NCI-H345 treated with DMSO at 0.1 percent for 48 hours (cell line): ENCODE measurements around the gene LRRC8D.
A peak's percentile ranks its signal among the peaks of the same experiment; 100 is the strongest.
"Not testable (repeated sequence)": the region's sequence is repeated elsewhere in the genome, so short reads cannot be mapped to it uniquely, and the experiment has no call there.

ENCODE experiments used
- DNase-seq: peaks from one replicate; lab custom pipeline; 2025; ENCODE audit not compliant: unreplicated experiment; lab: John Stamatoyannopoulos, UW

LRRC8D gene

DNA sequence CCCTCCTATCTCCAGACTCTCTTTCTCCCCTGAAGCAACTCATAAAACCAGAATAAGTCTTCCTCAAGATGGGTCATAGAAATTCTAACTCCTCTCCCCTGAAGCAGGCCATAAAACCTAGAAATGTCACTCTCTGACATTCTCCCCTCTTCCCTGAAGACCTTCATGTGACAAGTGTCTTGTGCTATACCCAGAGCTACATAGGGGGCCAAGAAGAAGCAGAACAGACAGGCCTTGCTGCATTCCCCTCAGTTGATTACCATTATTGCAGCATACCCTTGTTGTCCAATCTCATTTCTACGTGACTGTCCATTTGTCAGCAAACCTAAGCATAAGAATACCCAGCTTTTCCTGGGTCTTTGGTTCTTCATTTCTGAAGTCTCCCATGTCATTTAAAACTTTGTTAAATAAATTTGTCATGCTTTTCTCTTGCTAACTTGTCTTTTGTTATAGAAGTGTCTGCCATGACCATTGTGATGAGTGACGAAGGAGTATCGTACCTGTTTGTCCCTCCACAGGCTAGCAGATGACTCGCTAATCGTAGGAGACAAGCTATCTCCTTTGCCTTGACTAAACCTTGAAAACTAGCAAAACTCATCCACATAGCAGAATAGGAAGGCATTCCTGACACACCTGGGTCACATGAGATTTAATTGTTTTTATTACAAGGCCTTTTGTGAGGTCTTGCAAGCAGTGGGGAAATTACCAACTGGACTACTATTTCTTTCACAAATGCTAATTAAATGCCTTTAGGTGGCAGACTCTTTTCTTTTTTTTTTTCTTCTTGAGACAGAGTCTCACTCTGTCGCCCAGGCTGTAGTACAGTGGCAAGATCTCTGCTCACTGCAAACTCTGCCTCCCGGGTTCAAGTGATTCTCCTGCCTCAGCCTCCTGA is 134.7 kb downstream of the LRRC8D start:
- no peak for DNase-seq

DNA sequence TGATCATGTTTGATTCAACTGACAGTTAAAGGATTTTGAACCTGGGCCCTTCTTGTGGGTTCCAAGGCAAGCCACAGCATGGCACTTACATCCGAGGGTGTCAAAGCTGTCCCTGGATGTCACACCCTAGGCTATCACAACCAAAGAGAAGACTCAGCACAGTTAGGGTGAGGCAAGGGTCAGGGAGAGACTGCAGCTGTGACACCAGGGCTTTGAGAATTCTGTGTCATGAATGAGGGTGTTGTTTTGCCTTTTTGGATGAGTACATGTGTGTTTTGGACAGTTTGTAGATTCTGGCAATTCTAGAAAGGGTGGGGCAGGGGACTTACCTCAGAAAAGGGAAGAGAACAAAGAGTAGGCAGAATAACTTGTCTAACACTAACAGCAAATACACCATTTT is 136.3 kb downstream of the LRRC8D start:
- DNase-seq: no peak

DNA sequence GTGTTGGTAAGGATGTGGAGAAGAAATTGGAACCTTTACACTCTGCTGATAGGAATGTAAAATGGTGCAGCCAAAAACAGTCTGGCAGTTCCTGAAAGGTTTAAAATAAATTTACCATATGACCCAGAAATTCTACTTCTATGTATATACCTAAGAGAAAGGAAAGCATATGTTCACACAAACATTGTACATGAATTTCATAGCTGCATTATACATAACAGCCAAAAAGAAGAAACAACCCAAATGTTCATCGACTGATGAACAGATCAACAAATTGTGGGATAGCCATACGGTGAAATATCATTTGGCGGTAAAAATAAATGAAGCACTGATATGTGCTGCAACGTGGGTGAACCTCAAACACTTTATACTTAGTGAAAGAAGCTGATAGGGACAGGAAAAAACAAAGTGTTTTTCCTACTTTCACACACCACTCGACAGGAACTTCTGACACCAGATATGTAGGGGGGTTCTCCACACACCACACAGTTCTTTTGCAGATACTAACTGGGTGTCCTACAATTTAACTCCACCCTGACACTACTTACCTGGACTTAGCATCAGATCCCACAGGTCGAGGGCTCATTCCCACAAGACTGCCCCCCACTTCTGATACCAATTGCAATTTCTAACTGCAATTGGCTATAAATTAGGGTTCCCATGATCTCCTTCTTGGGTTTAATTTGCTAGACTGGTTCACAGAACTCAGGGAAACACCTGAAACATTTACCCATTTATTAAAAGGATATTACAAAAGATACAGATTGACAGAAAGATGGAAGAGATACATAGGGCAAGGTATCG is 138.2 kb downstream of the LRRC8D start:
- no peak for DNase-seq

DNA sequence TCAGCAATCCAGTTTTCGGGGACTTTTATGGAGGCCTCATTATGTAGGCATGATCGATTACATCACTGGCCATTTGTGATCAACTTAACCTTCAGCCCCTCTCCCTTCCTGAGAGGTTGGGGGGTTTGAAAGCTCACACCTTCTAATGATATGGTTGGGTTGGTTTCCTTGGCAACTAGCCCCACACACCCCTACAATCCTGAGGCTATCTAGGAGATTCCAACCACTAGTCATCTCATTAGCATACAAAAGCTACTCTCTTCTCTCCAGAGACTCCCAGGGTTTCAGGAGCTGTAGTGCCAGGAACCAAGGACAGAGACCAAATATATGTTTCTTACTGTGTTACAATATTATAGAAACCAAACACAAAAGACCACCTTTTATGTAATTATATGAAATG is 138.9 kb downstream of the LRRC8D start:
- DNase-seq: no peak

DNA sequence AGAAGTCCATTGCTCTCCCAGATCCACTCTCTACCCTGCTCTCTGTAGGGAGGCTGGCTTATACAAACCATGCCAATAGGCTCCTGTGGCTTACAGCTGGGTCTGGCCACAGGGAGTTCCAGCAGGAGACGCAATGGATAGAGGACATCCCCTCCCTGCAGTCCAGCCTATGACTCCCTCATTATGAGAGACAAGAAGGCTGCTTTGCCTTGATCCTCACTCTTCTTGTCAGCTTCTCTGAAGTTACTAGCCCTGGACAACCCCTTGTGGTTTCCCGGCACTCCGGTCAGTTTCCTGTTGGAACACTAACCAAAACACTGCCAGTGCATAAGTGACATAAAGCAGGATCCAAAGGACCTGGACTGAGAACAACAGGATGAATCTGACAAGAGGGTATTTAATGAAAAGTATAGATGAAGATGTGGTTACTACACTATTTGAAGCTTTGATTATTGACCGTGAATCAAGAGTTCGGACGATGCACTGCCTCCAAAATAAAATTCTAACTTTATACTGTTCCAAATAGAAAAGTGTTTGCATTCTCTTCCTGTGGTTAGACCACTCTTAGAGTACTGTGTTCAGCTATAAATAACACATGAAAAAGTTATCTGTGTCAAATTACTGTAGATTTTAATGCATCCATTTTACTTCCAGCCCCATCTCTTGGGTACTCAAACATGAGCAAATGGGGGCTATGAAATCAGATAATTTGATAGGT is 141.4 kb downstream of the LRRC8D start:
- no peak for DNase-seq

DNA sequence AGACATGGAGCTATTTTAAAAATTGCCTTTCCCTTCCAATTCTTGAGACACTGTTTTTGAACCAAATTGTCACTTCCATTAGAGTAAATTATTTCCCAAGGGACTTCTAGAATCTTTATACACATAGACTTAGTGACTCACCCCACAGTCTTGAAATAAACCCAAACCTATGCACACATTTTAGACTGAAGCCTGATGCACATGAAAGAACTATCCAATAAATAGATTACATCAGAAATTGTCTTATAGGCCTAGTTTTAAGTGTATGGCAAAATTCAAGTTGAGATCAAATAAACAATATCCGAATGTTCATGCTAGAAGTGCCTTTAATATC is 141.9 kb downstream of the LRRC8D start:
- DNase-seq: no peak

DNA sequence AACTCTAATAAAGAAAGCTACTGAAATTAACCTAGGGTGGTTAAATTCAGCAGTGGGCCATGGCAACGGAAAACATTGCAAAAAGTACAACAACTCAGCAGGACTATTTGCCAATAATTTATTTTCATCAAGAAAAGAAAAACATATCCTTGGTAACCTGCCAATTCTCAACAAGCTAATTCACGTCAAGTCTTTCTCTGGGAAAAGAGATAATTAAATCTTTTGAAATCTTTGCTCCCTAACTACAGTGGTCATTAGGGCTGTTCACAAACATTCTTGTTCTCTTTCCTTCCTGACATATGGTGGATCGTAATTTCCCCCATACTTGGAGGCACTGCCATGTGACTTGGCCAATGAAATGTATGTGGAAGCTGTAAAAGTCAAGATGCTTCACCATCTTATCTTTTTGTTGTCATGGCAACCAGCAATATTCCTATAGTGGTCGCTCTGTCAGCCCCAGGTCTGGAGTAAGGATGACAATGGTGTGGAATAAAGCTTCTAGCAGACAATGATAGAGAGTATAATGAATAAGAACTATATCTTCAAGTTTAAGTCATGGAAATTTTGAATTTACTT is 144.4 kb downstream of the LRRC8D start:
- DNase-seq: peak; percentile 20

DNA sequence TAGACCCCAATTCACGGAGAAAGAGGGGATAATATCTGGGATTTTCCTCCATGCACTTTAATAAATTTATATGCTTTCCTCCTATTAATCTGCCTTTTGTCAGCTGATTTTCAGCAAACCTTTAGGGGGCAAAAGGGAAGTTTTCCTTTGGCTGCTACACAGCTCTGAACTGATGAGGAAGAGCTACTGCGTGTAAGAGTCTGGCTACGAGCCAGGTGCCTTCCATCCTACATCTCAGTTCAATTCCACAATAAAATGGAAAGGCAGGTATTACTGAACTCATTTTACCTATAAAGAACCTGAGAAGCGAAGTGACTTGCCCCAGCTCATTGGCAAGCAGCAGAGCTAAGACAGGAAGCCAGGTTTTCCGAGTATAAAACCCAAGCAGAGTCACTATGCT is 145.8 kb downstream of the LRRC8D start:
- no peak for DNase-seq

DNA sequence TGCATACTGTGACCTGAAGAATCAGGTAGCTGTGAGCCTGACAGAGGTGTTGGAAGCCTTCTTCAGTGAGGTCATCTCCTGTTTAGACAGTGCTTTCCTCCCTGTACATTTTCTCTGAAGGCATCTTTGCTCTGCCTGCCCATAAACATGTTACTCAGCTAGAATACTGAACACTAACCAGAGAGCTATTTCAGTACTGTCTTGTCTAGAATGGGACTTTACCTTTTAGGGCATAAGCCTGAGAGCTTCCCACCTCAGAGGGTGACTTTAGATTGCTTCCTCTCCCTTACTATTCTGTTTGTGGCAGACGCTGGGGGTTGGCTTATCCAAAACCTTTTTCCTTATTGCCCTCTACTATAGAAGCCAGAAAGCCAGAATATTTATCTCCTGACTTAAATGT is 150.8 kb downstream of the LRRC8D start:
- DNase-seq: no peak

DNA sequence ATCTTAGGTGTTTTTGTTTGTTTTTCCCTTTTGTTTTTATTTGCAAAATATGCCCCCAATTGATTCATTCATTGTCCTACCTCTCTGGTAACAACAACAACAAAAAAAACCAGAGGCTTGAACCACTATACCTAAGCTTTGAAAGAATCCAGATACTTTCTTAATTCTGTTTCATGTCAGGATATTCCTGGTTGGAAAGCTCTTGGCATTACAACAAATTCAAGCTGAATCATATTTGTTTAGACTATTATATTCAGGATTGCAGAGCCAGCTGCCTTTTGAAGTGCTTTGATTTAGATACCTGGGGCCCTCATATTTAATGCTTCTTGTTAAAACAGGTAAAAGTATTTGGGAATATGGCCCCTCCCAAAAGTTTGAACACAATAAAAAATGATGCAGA is 151.2 kb downstream of the LRRC8D start:
- DNase-seq: no peak

DNA sequence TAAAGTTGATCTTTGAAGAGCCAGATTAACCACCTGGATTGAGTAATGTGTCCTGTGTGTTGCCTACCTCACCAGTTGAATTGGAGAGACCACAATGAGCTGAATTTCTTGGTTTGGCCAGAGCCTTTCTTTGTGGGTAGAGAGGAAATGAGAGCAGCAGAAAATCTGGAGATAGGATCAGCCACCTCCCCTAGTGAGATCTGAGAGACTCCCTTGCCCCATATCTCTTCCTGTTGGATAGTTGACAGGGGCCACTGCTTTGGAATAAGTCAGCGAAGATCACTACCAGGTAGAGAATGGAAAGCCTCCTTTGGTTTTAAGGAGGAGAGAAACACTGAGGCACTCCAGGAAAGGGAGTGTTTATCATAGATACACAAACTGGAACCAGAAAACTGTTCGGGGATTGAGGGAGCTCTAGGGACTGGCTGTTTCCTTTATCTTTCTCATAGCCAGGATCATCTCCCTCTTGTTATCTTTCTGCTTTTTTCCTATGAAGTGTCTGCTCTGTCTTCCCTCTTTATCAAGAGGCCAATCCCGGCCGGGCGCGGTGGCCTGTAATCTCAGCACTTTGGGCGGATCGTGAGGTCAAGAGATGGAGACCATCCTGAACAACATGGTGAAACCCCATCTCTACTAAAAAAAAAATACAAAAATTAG is 152.8 kb downstream of the LRRC8D start:
- no peak for DNase-seq

DNA sequence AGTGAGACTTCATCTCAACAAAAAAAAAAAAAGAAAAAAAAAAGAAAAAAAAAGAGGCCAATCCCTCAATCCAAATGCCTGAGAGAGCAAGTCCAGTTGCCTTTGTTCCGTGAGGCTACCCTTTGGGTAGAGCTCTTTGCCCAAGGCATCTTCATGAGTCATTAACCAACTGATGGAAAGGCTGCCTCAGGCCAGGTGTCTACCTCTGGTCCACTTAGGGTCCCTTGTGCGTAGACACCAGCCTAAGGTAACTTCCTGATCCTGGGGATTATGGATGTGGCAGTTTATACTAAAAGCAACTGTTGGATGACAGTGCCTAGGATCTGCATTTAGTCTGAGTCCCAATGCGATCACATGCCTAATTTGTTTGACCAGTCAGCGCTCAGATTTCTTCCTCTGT is 153.4 kb downstream of the LRRC8D start:
- DNase-seq: no peak

DNA sequence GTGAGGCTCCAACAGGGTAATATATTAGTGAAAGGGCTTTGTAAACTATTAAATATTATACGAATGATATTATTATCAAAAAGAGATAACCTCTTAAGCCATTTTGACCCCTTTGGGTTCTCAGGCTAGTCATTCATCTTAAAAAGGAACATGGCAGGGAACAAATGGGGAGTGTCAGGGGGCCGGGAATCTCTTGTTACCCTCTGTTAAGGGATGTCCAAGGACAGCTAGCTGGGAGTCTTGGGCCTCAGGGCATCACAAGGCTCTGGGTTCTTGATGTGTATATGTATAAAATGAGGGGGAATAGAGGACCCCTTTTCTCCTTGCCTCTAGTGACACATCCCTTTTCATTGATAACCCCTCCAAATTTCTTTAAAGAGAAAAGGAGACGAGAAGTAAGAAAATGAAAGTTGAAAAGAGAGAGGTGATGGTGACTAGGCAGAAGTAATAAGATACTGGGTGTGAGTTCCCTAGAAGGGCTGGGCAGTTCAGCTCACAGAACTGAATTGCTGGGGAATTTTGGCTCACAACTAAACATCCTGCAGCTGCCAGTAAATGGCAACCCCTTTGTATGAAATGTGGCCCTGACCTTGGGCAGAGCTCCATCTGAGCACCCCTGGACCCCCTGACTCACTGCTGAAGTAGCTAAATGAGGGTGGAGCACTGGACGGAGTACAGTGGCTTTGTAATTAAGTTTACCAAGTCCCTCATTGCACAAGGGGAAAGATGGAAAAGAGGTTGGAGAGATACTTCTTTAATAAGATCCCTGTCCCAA is 154.1 kb downstream of the LRRC8D start:
- no peak for DNase-seq

DNA sequence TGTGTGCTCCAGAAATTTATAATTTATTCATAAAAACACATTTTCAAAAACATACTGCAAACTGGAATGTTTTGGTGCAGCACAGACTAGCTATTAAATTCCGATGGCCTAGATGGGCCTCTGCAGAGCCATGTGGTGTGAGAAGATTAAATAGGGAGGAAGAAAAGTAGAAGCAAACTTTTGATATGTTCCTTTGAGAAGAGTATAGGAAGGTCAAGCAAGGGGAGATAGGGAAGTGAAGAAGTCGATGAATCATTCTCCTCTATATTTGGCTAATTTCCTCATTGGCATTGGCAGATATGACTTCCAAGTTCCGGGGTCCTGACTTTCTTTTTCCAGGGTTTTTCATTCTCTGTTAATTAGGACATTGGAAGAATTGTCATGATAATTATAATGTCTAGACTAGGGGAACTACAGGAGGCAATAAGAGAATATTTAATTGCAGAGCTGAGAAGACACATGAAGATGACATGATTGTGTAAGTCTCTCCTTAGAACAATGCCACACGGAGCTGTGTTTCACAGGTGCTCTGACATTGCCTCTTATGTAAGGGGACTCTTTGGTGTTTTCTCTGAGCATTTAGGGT is 154.8 kb downstream of the LRRC8D start:
- no peak for DNase-seq

DNA sequence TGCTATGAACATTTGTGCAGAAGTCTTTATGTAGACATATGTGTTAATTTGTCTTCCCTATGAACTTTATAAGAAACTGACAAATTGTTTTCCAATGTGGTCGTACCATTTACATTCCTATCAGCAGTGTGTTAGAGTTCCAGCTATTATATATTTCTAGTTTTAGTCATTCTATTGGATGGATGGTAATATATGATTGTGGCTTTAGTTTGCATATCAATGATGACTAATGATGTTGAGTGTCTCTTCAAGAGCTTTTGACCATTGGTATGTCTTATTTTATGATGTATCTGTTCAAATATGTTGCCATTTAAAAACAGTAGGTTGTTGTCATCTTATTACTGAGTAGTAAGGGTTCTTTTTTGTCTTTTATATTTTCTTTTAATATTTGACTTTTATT is 157.9 kb downstream of the LRRC8D start:
- no peak for DNase-seq

DNA sequence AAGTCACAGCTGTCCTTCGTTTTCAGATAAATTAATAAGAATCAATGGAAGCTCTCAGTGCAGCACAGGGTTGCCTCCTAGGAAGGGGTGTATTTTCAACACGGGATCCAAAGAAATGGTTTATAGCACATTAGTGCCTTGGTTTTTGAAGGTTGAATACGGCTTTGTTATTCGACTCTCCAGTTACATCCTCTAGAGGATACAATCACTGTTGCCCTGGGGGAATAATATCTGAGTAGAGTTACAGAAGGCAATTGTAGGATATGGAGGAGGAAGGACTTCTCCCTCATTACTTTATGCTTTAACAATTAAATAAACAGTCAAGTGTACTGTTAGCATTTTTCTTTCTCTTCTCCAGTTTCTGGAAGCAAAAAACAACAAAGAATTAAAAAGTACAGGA is 159.8 kb downstream of the LRRC8D start:
- DNase-seq: no peak

DNA sequence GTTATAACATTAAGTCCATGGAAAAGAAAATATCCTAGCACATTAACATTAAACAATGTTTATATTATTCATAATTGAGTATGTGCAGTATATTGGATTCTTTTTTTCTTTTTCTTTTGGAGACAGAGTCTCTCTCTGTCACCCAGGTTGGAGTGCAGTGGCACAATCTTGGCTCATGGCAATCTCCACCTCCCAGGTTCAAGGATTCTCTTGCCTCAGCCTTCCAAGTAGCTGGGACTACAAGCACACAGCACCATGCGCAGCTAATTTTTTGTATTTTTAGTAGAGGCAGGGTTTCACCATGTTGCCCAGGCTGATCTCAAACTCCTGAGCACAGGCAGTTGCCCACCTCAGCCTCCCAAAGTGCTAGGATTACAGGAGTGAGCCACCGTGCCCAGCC is 162.0 kb downstream of the LRRC8D start:
- DNase-seq: not testable (repeated sequence)

DNA sequence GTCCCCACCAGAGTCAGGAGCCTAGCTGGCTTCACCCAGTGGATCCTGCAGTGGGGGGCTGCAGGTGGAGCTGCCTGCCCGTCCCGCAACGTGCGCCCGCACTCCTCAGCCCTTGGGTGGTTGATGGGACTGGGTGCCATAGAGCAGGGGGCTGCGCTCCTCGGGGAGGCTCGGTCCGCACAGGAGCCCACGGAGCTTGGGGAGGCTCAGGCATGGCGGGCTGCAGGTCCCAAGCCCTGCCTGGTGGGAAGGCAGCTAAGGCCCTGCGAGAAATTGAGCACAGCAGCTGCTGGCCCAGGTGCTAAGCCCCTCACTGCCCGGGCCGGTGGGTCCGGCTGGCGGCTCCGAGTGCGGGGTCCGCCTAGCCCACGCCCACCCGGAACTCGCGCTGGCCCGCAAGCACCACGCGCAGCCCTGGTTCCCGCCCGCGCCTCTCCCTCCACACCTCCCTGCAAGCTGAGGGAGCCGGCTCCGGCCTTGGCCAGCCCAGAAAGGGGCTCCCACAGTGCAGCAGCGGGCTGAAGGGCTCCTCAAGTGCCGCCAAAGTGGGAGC is 163.8 kb downstream of the LRRC8D start:
- not testable (repeated sequence) for DNase-seq

DNA sequence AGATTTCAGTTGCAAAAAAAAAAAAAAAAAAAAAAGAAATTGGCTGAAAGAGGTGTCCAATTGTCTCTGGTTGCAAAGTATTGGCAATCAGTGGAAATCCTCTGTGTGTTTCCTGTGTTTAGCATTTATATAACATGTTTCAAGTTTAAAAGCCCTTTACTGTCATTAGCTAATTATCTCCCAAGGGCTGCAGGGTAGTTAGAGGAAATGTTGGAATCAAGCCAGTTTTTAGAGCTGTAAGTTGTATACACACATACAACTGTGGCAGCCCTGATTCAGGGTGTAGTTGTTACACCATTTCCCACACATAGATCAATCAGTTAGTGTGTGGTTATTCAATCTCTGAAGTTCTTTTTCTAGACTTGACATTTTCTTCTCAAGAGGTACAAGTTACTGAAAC is 165.2 kb downstream of the LRRC8D start:
- DNase-seq: no peak
